Breast epithelium (tissue), 3 donors: Measurements from ENCODE around the gene ST8SIA5.

ENCODE experiments used
- POLR2A ChIP-seq: fragments of 450-650 bp; IDR thresholded peaks from one replicate; pipeline ENCODE4 v1.6.1; 2016; ENCODE audit warnings: antibody characterized with exemption, mild to moderate bottlenecking, moderate library complexity
- POLR2AphosphoS5 ChIP-seq, 3 donors: sonication (generic); formaldehyde crosslinking; IDR thresholded peaks; one replicate each; pipeline ENCODE4 v1.6.1; 2017; ENCODE audit warnings: antibody characterized with exemption in 3 of 3
- TF ChIP-seq, protein P1 (sequence below), 3 donors: fragments of 450-650 bp; IDR thresholded peaks; one replicate each; pipeline ENCODE4 v1.5.1; 2016 to 2017; ENCODE audit warnings: antibody characterized with exemption in 3 of 3, mild to moderate bottlenecking in 3 of 3, moderate library complexity in 3 of 3

DNA sequence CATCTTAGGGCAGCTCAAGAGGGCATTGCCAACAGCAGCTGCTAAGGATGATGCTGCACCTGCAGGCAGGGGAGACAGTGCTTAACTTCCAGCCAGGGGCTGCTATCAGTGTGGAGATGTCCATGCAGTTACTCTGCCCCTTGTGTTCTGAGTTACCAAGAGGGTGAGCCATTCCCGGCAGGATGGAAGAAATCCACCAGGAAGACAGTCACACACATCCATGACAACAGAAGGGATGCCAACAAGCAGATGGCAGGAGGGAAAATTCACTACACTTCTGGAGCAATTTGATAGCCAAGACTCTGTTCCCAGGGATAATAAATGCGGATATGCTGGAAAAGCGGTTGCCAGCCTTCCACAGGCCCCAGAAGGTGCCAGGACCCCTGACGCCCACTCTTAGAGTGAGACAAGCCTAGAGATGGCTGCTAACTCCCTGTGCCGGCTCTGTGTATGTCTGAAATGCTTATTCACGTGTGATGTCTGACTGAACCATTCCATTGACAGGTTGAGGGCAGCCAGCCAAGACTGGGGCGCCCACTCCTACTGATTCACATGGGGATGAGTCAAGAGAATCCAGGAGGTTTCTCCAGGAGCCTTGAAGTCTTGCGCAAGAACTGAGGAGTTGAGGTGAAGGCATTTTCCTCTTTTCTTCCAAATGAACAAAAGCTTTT is 124.3 kb downstream of the ST8SIA5 start:
- TF ChIP-seq POLR2A (no peak), POLR2AphosphoS5 (IDR thresholded peaks at IDR 0.05) (no peak)
- TF ChIP-seq, protein P1, sequence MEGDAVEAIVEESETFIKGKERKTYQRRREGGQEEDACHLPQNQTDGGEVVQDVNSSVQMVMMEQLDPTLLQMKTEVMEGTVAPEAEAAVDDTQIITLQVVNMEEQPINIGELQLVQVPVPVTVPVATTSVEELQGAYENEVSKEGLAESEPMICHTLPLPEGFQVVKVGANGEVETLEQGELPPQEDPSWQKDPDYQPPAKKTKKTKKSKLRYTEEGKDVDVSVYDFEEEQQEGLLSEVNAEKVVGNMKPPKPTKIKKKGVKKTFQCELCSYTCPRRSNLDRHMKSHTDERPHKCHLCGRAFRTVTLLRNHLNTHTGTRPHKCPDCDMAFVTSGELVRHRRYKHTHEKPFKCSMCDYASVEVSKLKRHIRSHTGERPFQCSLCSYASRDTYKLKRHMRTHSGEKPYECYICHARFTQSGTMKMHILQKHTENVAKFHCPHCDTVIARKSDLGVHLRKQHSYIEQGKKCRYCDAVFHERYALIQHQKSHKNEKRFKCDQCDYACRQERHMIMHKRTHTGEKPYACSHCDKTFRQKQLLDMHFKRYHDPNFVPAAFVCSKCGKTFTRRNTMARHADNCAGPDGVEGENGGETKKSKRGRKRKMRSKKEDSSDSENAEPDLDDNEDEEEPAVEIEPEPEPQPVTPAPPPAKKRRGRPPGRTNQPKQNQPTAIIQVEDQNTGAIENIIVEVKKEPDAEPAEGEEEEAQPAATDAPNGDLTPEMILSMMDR (IDR thresholded peaks at IDR 0.05), result no peak
